GM18858 (cell line): Measurements from ENCODE around the gene FRMD4A.

ENCODE experiments used
- ATAC-seq: cut with Tn5 transposase; IDR thresholded peaks from one replicate; pipeline ENCODE4 v1.9.1; 2021; ENCODE audit not compliant: unreplicated experiment

The FRMD4A gene

GRCh38 chr10:13665516-13666262 lies 665.0 kb downstream of the FRMD4A start:
- ATAC-seq: no peak

GRCh38 chr10:13661256-13661655 lies 669.5 kb downstream of the FRMD4A start:
- no peak for ATAC-seq

- no peak for ATAC-seq
Measured at GRCh38 chr10:13660551-13660920, 670.2 kb downstream of the FRMD4A start.

GRCh38 chr10:13659887-13660550 lies 670.7 kb downstream of the FRMD4A start:
- no peak for ATAC-seq

- no peak for ATAC-seq
Measured at GRCh38 chr10:13658871-13659685, 671.6 kb downstream of the FRMD4A start.

GRCh38 chr10:13658264-13658663 lies 672.5 kb downstream of the FRMD4A start:
- ATAC-seq: no peak

GRCh38 chr10:13657101-13657680 lies 673.5 kb downstream of the FRMD4A start:
- no peak for ATAC-seq

GRCh38 chr10:13656337-13657100 lies 674.2 kb downstream of the FRMD4A start:
- ATAC-seq: no peak

GRCh38 chr10:13654846-13655245 lies 675.9 kb downstream of the FRMD4A start:
- no peak for ATAC-seq

- ATAC-seq: no peak
Measured at GRCh38 chr10:13654118-13654830, 676.5 kb downstream of the FRMD4A start.

- ATAC-seq: no peak
Measured at GRCh38 chr10:13652860-13653259, 677.9 kb downstream of the FRMD4A start.

GRCh38 chr10:13651969-13652720 lies 678.6 kb downstream of the FRMD4A start:
- ATAC-seq: no peak

GRCh38 chr10:13650961-13651360 lies 679.8 kb downstream of the FRMD4A start:
- no peak for ATAC-seq

- ATAC-seq: no peak
Measured at GRCh38 chr10:13649844-13650520, 680.7 kb downstream of the FRMD4A start.

- no peak for ATAC-seq
Measured at GRCh38 chr10:13648425-13648824, 682.3 kb downstream of the FRMD4A start.

GRCh38 chr10:13644866-13645265 lies 685.9 kb downstream of the FRMD4A start:
- ATAC-seq: no peak

- no peak for ATAC-seq
Measured at GRCh38 chr10:13643016-13643415, 687.7 kb downstream of the FRMD4A start.

- no peak for ATAC-seq
Measured at GRCh38 chr10:13642293-13642692, 688.4 kb downstream of the FRMD4A start.

GRCh38 chr10:13637894-13638293 lies 692.8 kb downstream of the FRMD4A start:
- ATAC-seq: no peak
